ENCODE data around the gene EGFL7.

Gene EGFL7

GRCh38 chr9:136673088-136673974 is 10.6 kb downstream of the EGFL7 start:
- DNase-seq (ENCODE audit: low read depth): no peak

- no peak for DNase-seq (ENCODE audit: low read depth)
These were observed 11.5 kb downstream of the EGFL7 start for GRCh38 chr9:136673975-136674785.

GRCh38 chr9:136674786-136675349 is 12.2 kb downstream of the EGFL7 start:
- no peak for DNase-seq (ENCODE audit: low read depth)

- no peak for DNase-seq (ENCODE audit: low read depth)
These were observed 13.0 kb downstream of the EGFL7 start for GRCh38 chr9:136675477-136676296.

GRCh38 chr9:136676297-136676794 is 13.6 kb downstream of the EGFL7 start:
- DNase-seq (ENCODE audit: low read depth): no peak

GRCh38 chr9:136676920-136677686 is 14.4 kb downstream of the EGFL7 start:
- no peak for DNase-seq (ENCODE audit: low read depth)

GRCh38 chr9:136678034-136678433 is 15.3 kb downstream of the EGFL7 start:
- DNase-seq (ENCODE audit: low read depth): no peak

GRCh38 chr9:136678624-136679023 is 15.9 kb downstream of the EGFL7 start:
- no peak for DNase-seq (ENCODE audit: low read depth)

- no peak for DNase-seq (ENCODE audit: low read depth)
These were observed 16.8 kb downstream of the EGFL7 start for GRCh38 chr9:136679431-136679941.

- no peak for DNase-seq (ENCODE audit: low read depth)
These were observed 18.3 kb downstream of the EGFL7 start for GRCh38 chr9:136681029-136681428.

GRCh38 chr9:136681945-136682699 is 19.4 kb downstream of the EGFL7 start:
- no peak for DNase-seq (ENCODE audit: low read depth)

GRCh38 chr9:136682710-136683109 is 20.0 kb downstream of the EGFL7 start:
- DNase-seq (ENCODE audit: low read depth): no peak

- DNase-seq (ENCODE audit: low read depth): no peak
These were observed 20.5 kb downstream of the EGFL7 start for GRCh38 chr9:136683173-136683745.

GRCh38 chr9:136683755-136684154 is 21.0 kb downstream of the EGFL7 start:
- no peak for DNase-seq (ENCODE audit: low read depth)

- no peak for DNase-seq (ENCODE audit: low read depth)
These were observed 21.6 kb downstream of the EGFL7 start for GRCh38 chr9:136684339-136684738.

GRCh38 chr9:136684799-136685198 is 22.1 kb downstream of the EGFL7 start:
- DNase-seq (ENCODE audit: low read depth): no peak

- no peak for DNase-seq (ENCODE audit: low read depth)
These were observed 22.5 kb downstream of the EGFL7 start for GRCh38 chr9:136685216-136685615.

GRCh38 chr9:136685790-136686533 is 23.2 kb downstream of the EGFL7 start:
- no peak for DNase-seq (ENCODE audit: low read depth)

GRCh38 chr9:136686534-136686793 is 23.7 kb downstream of the EGFL7 start:
- no peak for DNase-seq (ENCODE audit: low read depth)

Measured in ELR (cell line).